Karpas-422 (cell line): ENCODE measurements around the gene TBC1D10A. TPM values are rescaled to one million over a fixed set of nuclear protein-coding genes. Genes with fewer than 3 reads are reported as not detected.

Experiments used
- DNase-seq: peaks from one replicate; pipeline ENCODE4 v3.0.0-alpha.2; 2015
- H2AFZ ChIP-seq: fragments of 200-600 bp; sonication (generic); 2 replicates; pipeline ENCODE4 v1.6.1; 2014; ENCODE audit warnings: antibody characterized with exemption, low read length, mixed read lengths
- H3K27ac ChIP-seq: fragments of 200-600 bp; sonication (generic); 2 replicates; pipeline ENCODE4 v1.5.1; 2014; ENCODE audit warnings: mild to moderate bottlenecking, low read length, moderate library complexity
- H3K27me3 ChIP-seq: fragments of 200-600 bp; sonication (generic); 2 replicates; pipeline ENCODE4 v1.6.1; 2014; ENCODE audit warnings: low read length, mixed read lengths
- H3K36me3 ChIP-seq: fragments of 200-600 bp; sonication (generic); 2 replicates; pipeline ENCODE4 v1.6.1; 2014; ENCODE audit warnings: low read length, mixed read lengths; ENCODE audit not compliant: insufficient read depth
- H3K4me1 ChIP-seq: fragments of 200-600 bp; sonication (generic); 2 replicates; pipeline ENCODE4 v1.6.1; 2014; ENCODE audit warnings: mild to moderate bottlenecking, low read length, mixed read lengths
- H3K4me2 ChIP-seq: fragments of 200-600 bp; sonication (generic); 2 replicates; pipeline ENCODE4 v1.6.1; 2014; ENCODE audit warnings: low read length, low read depth, mild to moderate bottlenecking; ENCODE audit not compliant: poor library complexity, severe bottlenecking
- H3K4me3 ChIP-seq: fragments of 200-600 bp; sonication (generic); 2 replicates; pipeline ENCODE4 v1.5.1; 2014; ENCODE audit warnings: mild to moderate bottlenecking, antibody characterized with exemption, low read length, mixed read lengths
- H3K79me2 ChIP-seq: fragments of 200-600 bp; sonication (generic); 2 replicates; pipeline ENCODE4 v1.6.1; 2014; ENCODE audit warnings: mild to moderate bottlenecking, low read length, mixed read lengths
- H3K9ac ChIP-seq: fragments of 200-600 bp; sonication (generic); 2 replicates; pipeline ENCODE4 v1.6.0; 2014; ENCODE audit warnings: low read length
- H3K9me2 ChIP-seq: fragments of 200-600 bp; sonication (generic), shearing (Covaris generic); replicated peaks from 2 replicates; pipeline ENCODE4 v1.6.0; 2014; ENCODE audit warnings: mild to moderate bottlenecking, low read length, moderate library complexity; ENCODE audit not compliant: insufficient read depth
- H3K9me3 ChIP-seq: fragments of 300-700, 200-600 bp; sonication (generic); 2 replicates; pipeline ENCODE4 v1.6.1; 2014; ENCODE audit warnings: low read length, mixed read lengths
- H4K20me1 ChIP-seq: fragments of 200-600 bp; sonication (generic); 2 replicates; pipeline ENCODE4 v1.6.1; 2014; ENCODE audit warnings: mild to moderate bottlenecking, antibody characterized with exemption, low read length, low read depth; ENCODE audit not compliant: insufficient read depth
- total RNA-seq: library from RNA; depleted of rRNA; stranded (reverse); fragments of >200 nt; shearing (Covaris generic); gene quantifications from 2 replicates; pipeline ENCODE4 v1.2.3, GENCODE V29; 2014; ENCODE audit warnings: low replicate concordance

Gene TBC1D10A
- total RNA-seq, 1 experiment from 2014 or later = 7.6 TPM

DNA sequence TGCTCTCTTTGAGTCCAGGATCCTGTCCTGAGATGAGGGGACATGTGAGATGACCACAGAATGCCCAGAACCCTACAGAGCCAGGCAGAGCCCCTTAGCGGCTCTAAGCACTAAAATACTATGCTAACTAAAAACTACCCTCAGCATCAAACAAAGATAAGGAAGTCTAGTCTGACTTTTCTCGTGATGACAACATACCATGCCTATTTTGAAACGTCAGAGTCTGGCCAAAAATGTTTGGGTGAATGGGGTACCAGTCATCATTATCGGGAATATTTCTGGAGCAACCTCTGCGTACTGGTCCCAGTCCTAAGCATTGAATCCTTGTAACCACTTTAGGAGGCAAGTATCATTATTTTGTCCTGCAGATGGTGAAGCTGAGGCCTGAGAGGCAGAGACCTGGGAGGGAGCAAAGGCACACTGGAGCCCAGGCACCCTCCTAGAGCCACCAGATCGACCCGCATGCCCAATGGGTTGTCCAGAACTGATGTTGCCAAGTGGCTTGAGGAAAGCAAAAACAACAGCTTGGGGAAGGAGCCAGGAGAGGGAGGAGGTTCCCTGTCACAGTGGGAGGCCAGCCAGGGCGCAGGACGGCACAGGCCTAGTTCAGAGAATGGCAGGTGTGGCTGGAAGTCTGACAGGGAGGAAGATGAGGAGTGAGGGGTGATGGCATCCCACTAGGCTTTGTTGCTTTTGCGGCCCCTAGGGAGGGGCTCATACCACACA is 52.9 kb downstream of the TBC1D10A start:
- Histone ChIP-seq H3K36me3 (no peaks in the 10 kb centered on the region), H3K4me1 (no peaks in the 10 kb centered on the region), H2AFZ (no peak overlapping the region), H3K4me2 (no peak overlapping the region), H3K4me3 (no peak overlapping the region), H3K27me3 (no peaks in the 10 kb centered on the region), H3K9me3 (no peaks in the 10 kb centered on the region), H3K9me2 (no peaks in the 10 kb centered on the region), H3K27ac (no peak overlapping the region), H3K79me2 (no peaks in the 10 kb centered on the region), H4K20me1 (no peaks in the 10 kb centered on the region), H3K9ac (no peak overlapping the region)
- DNase-seq = no peak

- Histone ChIP-seq H3K9me3 (no peaks in the 10 kb centered on the region), H3K9me2 (no peaks in the 10 kb centered on the region), H2AFZ (no peak overlapping the region), H3K4me3 (no peak overlapping the region), H3K4me2 (no peak overlapping the region), H3K9ac (no peak overlapping the region), H4K20me1 (peaks cover 3% of the 10 kb centered on the region; the same call in 1 of the 2 replicates), H3K27ac (no peak overlapping the region), H3K36me3 (no peaks in the 10 kb centered on the region), H3K4me1 (no peaks in the 10 kb centered on the region), H3K79me2 (no peaks in the 10 kb centered on the region), H3K27me3 (no peaks in the 10 kb centered on the region)
- no peak for DNase-seq
Measured at GRCh38 chr22:30272781-30273601, 53.8 kb downstream of the TBC1D10A start.

- H2AFZ ChIP-seq = no peak overlapping the region
- no peak overlapping the region for H3K4me2 ChIP-seq
- H3K36me3 ChIP-seq = no peaks in the 10 kb centered on the region
- no peaks in the 10 kb centered on the region for H3K9me2 ChIP-seq
- no peak for DNase-seq
- no peaks in the 10 kb centered on the region for H3K79me2 ChIP-seq
- no peaks in the 10 kb centered on the region for H3K27me3 ChIP-seq
- no peak overlapping the region for H3K27ac ChIP-seq
- no peak overlapping the region for H3K9ac ChIP-seq
- no peaks in the 10 kb centered on the region for H3K9me3 ChIP-seq
- peaks cover 16% of the 10 kb centered on the region for H3K4me1 ChIP-seq
- peaks cover 14% of the 10 kb centered on the region; the same call in 1 of the 2 replicates for H4K20me1 ChIP-seq
- H3K4me3 ChIP-seq = no peak overlapping the region
Measured at GRCh38 chr22:30270832-30271231, 55.9 kb downstream of the TBC1D10A start.

DNA sequence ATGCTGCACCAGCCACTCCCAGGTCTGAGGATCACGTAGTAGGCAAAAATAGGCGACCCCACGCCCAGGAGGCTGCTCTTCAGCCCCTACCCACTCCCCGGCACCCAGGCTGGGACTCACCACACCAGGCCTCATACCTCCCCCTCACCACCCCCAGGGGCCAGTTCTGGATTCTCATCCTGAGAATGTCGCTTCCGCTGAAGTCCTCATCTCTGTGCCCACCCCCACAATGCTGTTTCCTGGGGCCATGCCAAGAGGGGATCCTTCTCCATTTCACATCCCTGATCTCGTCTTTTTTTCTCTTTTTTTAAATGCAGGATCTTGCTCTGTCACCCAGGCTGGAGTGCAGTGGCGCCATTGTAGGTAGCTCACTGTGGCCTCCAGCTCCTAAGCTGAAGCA is 58.4 kb downstream of the TBC1D10A start:
- no peaks in the 10 kb centered on the region for H3K27me3 ChIP-seq
- no peaks in the 10 kb centered on the region for H3K9me3 ChIP-seq
- H3K4me3 ChIP-seq = no peak overlapping the region
- DNase-seq = no peak
- peaks cover 21% of the 10 kb centered on the region for H3K4me1 ChIP-seq
- no peak overlapping the region for H2AFZ ChIP-seq
- H3K27ac ChIP-seq = no peak overlapping the region
- H3K9me2 ChIP-seq = no peaks in the 10 kb centered on the region
- no peaks in the 10 kb centered on the region for H3K79me2 ChIP-seq
- no peaks in the 10 kb centered on the region for H3K36me3 ChIP-seq
- no peak overlapping the region for H3K9ac ChIP-seq
- H4K20me1 ChIP-seq = peaks cover 14% of the 10 kb centered on the region; the same call in 1 of the 2 replicates
- H3K4me2 ChIP-seq = no peak overlapping the region

DNA sequence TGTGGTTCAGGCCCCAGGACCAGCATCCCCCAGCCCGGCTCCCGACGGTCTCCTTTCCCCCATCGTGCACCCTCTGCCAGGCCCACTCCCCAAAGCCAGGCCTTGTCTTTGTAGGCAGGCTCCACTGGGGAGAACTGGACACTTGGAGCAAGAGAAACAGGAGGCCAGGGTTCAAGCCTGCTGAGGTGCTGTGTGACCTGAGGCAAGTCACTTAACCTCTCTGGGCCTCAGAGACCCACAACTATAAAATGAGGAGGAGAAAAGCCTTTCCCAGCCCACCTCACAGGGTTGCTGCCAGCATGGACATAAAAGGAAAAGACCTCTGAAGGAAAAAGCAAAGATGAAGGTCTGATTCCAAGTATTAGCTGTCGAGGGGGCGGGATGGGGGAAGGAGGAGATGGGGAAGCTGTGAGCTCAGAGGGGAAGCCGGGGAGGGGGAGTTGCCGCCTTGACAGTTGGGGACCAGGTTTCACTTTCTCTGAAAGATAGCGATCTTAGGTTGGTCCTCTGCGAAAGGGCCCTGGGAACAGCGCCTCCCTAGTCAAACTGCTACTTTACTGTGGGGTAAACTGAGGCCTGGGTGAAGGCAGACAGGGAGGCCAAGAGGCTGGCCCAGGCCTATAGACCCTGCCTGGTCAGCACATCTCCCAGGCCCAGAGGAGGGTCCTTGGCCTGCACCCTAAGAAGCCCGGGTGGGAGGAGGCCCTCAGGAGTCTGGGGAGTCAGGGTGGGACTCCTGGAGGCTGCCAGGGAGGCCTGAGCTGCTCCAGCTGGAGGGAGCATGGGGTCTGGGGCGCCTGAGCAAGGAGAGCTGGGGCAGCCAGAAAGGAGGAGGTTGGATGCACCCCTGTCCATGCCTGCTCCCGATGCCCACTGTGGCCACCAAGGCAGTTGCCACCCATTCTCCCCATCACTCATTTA is 59.1 kb downstream of the TBC1D10A start:
- H3K9me2 ChIP-seq = no peaks in the 10 kb centered on the region
- H3K4me3 ChIP-seq = peak overlapping the region; percentile 79; the same call in 1 of the 2 replicates
- H3K9me3 ChIP-seq = no peaks in the 10 kb centered on the region
- H3K36me3 ChIP-seq = no peaks in the 10 kb centered on the region
- H4K20me1 ChIP-seq = peaks cover 14% of the 10 kb centered on the region; the same call in 1 of the 2 replicates
- H2AFZ ChIP-seq = no peak overlapping the region
- no peaks in the 10 kb centered on the region for H3K27me3 ChIP-seq
- H3K79me2 ChIP-seq = no peaks in the 10 kb centered on the region
- H3K27ac ChIP-seq = no peak overlapping the region
- H3K9ac ChIP-seq = no peak overlapping the region
- H3K4me1 ChIP-seq = peaks cover 26% of the 10 kb centered on the region
- H3K4me2 ChIP-seq = peak overlapping the region; percentile 93
- DNase-seq = no peak

GRCh38 chr22:30266445-30267381 is 60.0 kb downstream of the TBC1D10A start, which contains the start of gene OSM:
OSM (minus strand) TSS chr22:30266851; CDS start chr22:30266799, 52 bp downstream.
- Histone ChIP-seq H3K4me3 (peak within 1 kb of the TSS; percentile 79), H3K27ac (no peak within 1 kb of the TSS), H2AFZ (peak within 1 kb of the TSS; percentile 81; the same call in 1 of the 2 replicates), H3K9ac (peak within 1 kb of the TSS; percentile 88), H3K27me3 (no peaks in the 10 kb centered on the region), H3K9me2 (no peaks in the 10 kb centered on the region), H3K4me1 (peaks cover 26% of the 10 kb centered on the region), H3K36me3 (no peaks in the 10 kb centered on the region), H3K79me2 (no peaks in the 10 kb centered on the region), H3K4me2 (peak within 1 kb of the TSS; percentile 93), H3K9me3 (no peaks in the 10 kb centered on the region), H4K20me1 (peaks cover 14% of the 10 kb centered on the region; the same call in 1 of the 2 replicates)
- peak; percentile 81 for DNase-seq

DNA sequence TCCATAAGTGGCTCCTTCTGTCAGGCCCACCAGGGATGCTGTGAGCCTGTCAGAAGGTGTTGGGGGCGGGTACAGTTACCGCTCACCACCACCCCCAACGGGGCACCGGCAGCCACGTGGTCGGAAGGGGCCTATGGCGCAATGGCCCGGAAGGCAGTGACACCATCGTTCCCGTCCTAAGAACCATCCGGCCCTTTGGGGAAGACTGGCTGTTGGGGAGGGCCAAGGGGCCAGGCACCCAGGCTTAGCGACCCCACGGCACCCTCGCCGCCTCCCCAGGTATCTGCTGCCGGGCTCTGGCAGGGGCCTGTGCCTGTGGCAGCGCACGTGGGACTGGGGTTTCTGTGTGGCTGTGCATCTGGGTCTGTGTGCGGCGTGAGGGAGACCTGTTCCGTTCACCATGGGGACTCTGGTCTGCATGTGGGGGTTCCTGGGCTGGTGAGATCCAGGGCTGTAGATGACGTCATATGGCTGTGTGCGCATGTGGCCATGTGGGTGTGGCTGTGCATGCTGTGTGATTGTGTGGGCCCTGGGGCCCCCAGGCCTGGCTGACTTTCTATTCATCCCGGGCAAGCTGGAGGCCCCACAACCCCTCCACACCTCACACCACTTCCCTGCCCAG is 60.8 kb downstream of the TBC1D10A start:
- Histone ChIP-seq H3K9me3 (no peaks in the 10 kb centered on the region), H3K9ac (peak overlapping the region; percentile 88), H3K36me3 (no peaks in the 10 kb centered on the region), H3K4me3 (peak overlapping the region; percentile 79), H3K9me2 (no peaks in the 10 kb centered on the region), H3K27me3 (no peaks in the 10 kb centered on the region), H4K20me1 (peaks cover 14% of the 10 kb centered on the region; the same call in 1 of the 2 replicates), H3K27ac (no peak overlapping the region), H3K4me1 (peaks cover 26% of the 10 kb centered on the region), H3K79me2 (no peaks in the 10 kb centered on the region), H3K4me2 (peak overlapping the region; percentile 93), H2AFZ (peak overlapping the region; percentile 81; the same call in 1 of the 2 replicates)
- peak; percentile 93 for DNase-seq
